GM12873 (cell line): ENCODE data around the gene RELCH.

ENCODE experiments used
- CTCF ChIP-seq: IDR thresholded peaks from 2 replicates; pipeline ENCODE4 v1.5.1; 2012; ENCODE audit warnings: low read depth, mild to moderate bottlenecking, moderate library complexity, low read length, control low read depth; ENCODE audit not compliant: insufficient read depth; ENCODE audit errors: missing control alignments

The RELCH gene

DNA sequence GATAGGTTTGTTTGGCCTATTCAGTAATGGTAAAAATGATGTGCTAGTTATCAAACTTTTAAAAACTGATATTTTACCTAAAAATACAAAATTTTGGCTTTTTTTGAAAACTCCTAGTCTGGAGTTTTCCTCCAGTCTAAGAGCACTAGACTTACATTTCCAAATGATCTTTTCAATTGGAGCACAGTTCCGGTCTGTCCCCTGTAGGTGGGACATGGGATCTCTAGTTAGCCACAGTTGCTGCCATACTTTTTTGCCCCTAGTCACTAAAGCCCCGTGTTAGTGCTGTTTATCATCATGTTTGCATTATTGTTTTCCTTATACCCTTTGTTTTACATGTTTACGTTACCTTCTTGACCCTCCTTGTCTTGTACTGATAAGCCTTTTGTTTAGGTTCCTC lies 52.4 kb downstream of the RELCH start:
- no peak for TF ChIP-seq CTCF

GRCh38 chr18:62242955-62243354 lies 55.9 kb downstream of the RELCH start:
- no peak for TF ChIP-seq CTCF

DNA sequence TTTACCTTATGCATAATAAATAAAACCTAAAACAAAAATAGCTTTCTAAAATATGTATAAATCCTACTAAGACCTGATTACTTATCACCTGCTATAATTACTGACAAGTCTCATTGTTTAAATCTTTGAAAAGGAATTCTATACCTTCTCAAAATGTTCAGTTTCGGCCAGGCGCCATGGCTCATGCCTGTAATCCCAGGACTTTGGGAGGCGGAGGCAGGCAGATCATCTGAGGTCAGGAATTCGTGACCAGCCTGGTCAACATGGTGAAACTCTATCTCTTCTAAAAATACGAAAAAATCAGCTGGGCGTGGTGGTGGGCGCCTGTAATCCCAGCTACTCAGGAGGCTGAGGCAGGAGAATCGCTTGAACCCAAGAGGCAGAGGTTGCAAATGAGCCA lies 58.1 kb downstream of the RELCH start:
- no peak for TF ChIP-seq CTCF

GRCh38 chr18:62245699-62246098 lies 58.6 kb downstream of the RELCH start:
- peak; percentile 24 for TF ChIP-seq CTCF

DNA sequence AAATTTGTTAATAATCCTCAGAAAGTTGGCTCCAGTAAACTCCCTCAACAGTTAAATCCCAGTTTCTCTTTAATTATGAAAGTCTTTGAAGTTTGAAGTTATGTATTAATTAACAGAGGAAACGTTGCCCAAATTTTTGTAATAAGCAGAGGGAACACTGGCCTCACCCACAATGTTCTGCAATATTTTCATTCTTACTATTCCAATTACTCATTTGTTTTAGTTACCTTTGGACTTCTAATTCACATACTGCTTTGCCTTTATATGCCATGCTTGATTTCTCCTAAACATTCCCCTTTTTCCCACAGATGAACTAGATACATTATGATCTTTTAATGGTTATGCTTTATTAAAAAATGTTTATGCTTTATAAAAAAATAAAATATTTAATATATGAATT lies 61.3 kb downstream of the RELCH start:
- TF ChIP-seq CTCF: no peak

- TF ChIP-seq CTCF: peak; percentile 70
Observed at GRCh38 chr18:62249478-62250097, 62.5 kb downstream of the RELCH start.

DNA sequence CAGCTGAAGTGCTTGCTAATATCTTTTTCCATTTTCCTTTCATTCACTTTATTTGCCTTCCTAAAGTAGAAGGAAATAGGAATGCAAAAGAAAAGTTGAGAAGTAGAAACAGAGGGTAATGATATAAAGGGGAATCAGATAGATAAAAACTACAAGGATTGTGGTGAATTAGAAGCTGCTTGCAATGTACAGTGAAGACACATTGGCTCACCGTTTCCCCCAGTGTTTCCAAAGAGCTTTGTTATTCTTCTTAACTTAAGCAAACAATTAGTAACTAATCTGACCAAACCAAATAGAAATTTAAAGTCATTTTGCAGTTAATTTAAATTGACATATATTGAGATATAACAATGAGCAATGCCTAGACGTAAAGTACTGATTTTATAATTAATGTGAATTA lies 63.4 kb downstream of the RELCH start:
- TF ChIP-seq CTCF: no peak
